ENCODE results near the gene SAP30L. TPM values are rescaled to one million over a fixed set of nuclear protein-coding genes. Genes with fewer than 3 reads are reported as not detected.

The SAP30L gene
- total RNA-seq, 1 experiment from 2014 or later, result 54.6 TPM

- Histone ChIP-seq H3K4me1 (ENCODE audit: control insufficient read depth, insufficient read depth, low read length) (no peaks in the 10 kb centered on the region), H3K27me3 (ENCODE audit: control insufficient read depth, insufficient read depth, low read length) (no peaks in the 10 kb centered on the region), H3K9me3 (ENCODE audit: control insufficient read depth, insufficient read depth, low read depth, low read length) (no peaks in the 10 kb centered on the region), H3K4me3 (ENCODE audit: low read depth in 2 of 2, low read length in 2 of 2) (no peak overlapping the region), H3K36me3 (ENCODE audit: control insufficient read depth, insufficient read depth, low read length) (no peaks in the 10 kb centered on the region), H3K27ac (ENCODE audit: low read length) (no peak overlapping the region)
- in situ Hi-C loops (cut with HindIII; ENCODE audit: low pct_unique_long_range_greater_than_20kb, low sequenced_read_pairs) (no loop called here), intact Hi-C loops (cut with micrococcal nuclease; ENCODE audit: unreplicated experiment) (no loop called here)
- CTCF ChIA-PET, result interaction anchor here (0.5 kb wide), 1 partner anchor 266 kb away, joined by 3 read pairs; no protein-coding TSS in a partner anchor
- DNase-seq (ENCODE audit: low read depth, low spot score), result no peak
- no peak; the same call in 1 of the 2 replicates for ATAC-seq
- no TSS peak for BruUV-seq (replicated peaks)
- POLR2A ChIA-PET, result no interaction called here
- TF ChIP-seq POLR2AphosphoS5 (IDR thresholded peaks at IDR 0.05; ENCODE audit: low read depth, low read length), result no peak
- TF ChIP-seq, protein P1, sequence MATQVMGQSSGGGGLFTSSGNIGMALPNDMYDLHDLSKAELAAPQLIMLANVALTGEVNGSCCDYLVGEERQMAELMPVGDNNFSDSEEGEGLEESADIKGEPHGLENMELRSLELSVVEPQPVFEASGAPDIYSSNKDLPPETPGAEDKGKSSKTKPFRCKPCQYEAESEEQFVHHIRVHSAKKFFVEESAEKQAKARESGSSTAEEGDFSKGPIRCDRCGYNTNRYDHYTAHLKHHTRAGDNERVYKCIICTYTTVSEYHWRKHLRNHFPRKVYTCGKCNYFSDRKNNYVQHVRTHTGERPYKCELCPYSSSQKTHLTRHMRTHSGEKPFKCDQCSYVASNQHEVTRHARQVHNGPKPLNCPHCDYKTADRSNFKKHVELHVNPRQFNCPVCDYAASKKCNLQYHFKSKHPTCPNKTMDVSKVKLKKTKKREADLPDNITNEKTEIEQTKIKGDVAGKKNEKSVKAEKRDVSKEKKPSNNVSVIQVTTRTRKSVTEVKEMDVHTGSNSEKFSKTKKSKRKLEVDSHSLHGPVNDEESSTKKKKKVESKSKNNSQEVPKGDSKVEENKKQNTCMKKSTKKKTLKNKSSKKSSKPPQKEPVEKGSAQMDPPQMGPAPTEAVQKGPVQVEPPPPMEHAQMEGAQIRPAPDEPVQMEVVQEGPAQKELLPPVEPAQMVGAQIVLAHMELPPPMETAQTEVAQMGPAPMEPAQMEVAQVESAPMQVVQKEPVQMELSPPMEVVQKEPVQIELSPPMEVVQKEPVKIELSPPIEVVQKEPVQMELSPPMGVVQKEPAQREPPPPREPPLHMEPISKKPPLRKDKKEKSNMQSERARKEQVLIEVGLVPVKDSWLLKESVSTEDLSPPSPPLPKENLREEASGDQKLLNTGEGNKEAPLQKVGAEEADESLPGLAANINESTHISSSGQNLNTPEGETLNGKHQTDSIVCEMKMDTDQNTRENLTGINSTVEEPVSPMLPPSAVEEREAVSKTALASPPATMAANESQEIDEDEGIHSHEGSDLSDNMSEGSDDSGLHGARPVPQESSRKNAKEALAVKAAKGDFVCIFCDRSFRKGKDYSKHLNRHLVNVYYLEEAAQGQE (IDR thresholded peaks at IDR 0.05; ENCODE audit: insufficient read depth in 1 of 2, low read depth in 2 of 2, low read length in 1 of 2), result no peak
- TF ChIP-seq CTCF (IDR thresholded peaks at IDR 0.05), result no peak
- no peak for TF ChIP-seq SIN3A (IDR thresholded peaks at IDR 0.05; ENCODE audit: borderline replicate concordance, insufficient read depth, low read depth, low read length)
- TF ChIP-seq TCF7L2 (IDR thresholded peaks at IDR 0.05; ENCODE audit: low read depth, low read length), result no peak
Observed at GRCh38 chr5:154422298-154422697, 23.5 kb upstream of the SAP30L start.

DNA sequence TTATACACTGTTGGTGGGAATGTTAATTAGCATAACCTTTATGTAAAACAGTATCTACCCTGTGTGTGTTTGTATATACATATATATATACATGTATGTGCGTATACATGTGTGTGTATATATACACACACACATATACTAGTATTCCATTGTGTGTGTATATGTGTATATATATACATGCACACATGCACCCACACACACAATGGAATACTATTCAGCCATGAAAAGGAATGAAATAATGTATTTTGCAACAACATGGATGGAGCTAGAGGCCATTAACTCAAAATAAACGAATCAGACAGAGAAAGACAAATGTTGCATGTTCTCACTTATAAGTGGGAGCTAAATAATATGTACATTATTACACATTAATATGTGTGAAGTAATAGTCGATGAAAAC, 17.6 kb upstream of the SAP30L start:
- Histone ChIP-seq H3K4me3 (ENCODE audit: low read depth in 2 of 2, low read length in 2 of 2) (no peak overlapping the region), H3K4me1 (ENCODE audit: control insufficient read depth, insufficient read depth, low read length) (no peaks in the 10 kb centered on the region), H3K27me3 (ENCODE audit: control insufficient read depth, insufficient read depth, low read length) (no peaks in the 10 kb centered on the region), H3K27ac (ENCODE audit: low read length) (no peak overlapping the region), H3K36me3 (ENCODE audit: control insufficient read depth, insufficient read depth, low read length) (no peaks in the 10 kb centered on the region), H3K9me3 (ENCODE audit: control insufficient read depth, insufficient read depth, low read depth, low read length) (no peaks in the 10 kb centered on the region)
- ATAC-seq (no peak), DNase-seq (ENCODE audit: low read depth, low spot score) (no peak)
- CTCF ChIA-PET, result no interaction called here
- in situ Hi-C loops (cut with HindIII; ENCODE audit: low pct_unique_long_range_greater_than_20kb, low sequenced_read_pairs), result no loop called here
- TF ChIP-seq SIN3A (IDR thresholded peaks at IDR 0.05; ENCODE audit: borderline replicate concordance, insufficient read depth, low read depth, low read length) (no peak), TCF7L2 (IDR thresholded peaks at IDR 0.05; ENCODE audit: low read depth, low read length) (no peak)
- intact Hi-C loops (cut with micrococcal nuclease; ENCODE audit: unreplicated experiment), result no loop called here
- BruUV-seq (replicated peaks), result no TSS peak
- POLR2A ChIA-PET, result no interaction called here

DNA sequence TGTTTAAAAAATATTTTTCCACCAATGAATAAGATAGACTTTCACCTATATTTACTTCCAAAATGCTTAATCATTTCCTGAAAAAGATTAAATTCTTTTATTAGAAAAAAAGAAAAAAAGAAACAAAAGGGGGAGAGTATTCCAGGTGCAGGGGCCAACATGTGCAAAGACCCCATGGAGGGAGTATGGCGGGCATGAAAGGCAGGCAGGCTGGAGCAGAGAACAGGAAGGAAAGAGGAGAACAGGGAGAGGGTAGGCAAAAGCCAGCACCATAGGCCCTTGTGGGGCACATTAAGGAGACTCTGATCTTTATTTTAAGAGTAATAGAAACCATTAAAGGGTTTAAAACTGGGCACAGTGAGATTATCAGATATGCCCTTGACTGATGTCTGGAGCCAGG, 16.5 kb upstream of the SAP30L start:
- H3K9me3 ChIP-seq (ENCODE audit: control insufficient read depth, insufficient read depth, low read depth, low read length), result no peaks in the 10 kb centered on the region
- ChIA-PET CTCF (no interaction called here), POLR2A (interaction anchor here (0.5 to 0.7 kb wide), 2 partner anchors 282 to 858 kb away, joined by 5 read pairs; no protein-coding TSS in a partner anchor)
- no peak for DNase-seq (ENCODE audit: low read depth, low spot score)
- no peaks in the 10 kb centered on the region for H3K27me3 ChIP-seq (ENCODE audit: control insufficient read depth, insufficient read depth, low read length)
- H3K36me3 ChIP-seq (ENCODE audit: control insufficient read depth, insufficient read depth, low read length), result no peaks in the 10 kb centered on the region
- H3K27ac ChIP-seq (ENCODE audit: low read length), result no peak overlapping the region
- no peak overlapping the region for H3K4me3 ChIP-seq (ENCODE audit: low read depth in 2 of 2, low read length in 2 of 2)
- TF ChIP-seq SIN3A (IDR thresholded peaks at IDR 0.05; ENCODE audit: borderline replicate concordance, insufficient read depth, low read depth, low read length) (no peak), CTCF (IDR thresholded peaks at IDR 0.05) (no peak), POLR2AphosphoS5 (IDR thresholded peaks at IDR 0.05; ENCODE audit: low read depth, low read length) (no peak), TCF7L2 (IDR thresholded peaks at IDR 0.05; ENCODE audit: low read depth, low read length) (no peak)
- TF ChIP-seq, protein P1 (IDR thresholded peaks at IDR 0.05; ENCODE audit: insufficient read depth in 1 of 2, low read depth in 2 of 2, low read length in 1 of 2), result no peak
- no TSS peak for BruUV-seq (replicated peaks)
- H3K4me1 ChIP-seq (ENCODE audit: control insufficient read depth, insufficient read depth, low read length), result no peaks in the 10 kb centered on the region
- intact Hi-C loops (cut with micrococcal nuclease; ENCODE audit: unreplicated experiment), result no loop called here
- in situ Hi-C loops (cut with HindIII; ENCODE audit: low pct_unique_long_range_greater_than_20kb, low sequenced_read_pairs), result no loop called here
- no peak for ATAC-seq
